ENCODE data around the gene PCCA.

DNA sequence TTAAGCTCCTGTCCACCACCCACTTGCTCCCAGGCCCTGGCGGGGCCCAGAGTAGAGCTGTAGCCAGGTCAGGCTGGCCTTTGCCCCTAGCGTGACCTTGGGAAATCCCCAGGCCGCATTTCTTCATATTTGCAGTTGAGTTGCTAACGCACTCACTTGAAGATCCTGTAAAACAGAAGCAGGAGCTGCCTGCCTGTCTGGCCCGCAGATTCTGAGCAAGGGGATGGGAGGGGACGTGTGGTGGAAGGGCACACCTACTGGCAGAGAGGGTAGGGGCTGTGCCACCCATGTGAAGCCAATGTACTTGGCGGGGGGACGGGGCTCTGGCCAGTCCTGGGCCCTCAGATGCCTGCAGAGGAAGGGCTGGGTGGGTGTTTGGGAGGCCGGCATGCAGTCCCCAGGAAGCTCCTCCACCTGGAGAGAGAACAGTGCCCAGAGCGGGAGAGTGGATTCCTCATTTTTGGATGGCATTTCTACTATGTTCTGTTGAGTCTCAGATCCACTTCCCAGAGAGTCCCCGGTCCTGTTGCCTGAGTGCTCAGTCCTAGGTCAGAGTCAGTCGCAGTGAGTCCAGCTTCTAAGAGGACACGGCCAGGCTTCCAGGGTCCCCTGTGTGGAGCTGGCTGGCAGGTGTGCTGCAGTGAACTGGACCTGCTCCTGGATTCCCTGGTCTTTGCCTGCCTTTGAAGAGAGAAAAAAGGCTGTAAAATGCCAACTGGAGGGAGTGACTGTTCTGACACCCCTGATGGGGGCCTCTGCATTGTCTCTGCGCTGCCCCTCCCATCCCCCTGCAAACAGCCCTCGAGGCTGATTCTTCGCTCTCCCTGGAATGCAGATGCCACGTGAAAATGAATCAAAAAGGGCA, 436.8 kb downstream of the PCCA start:
- TF ChIP-seq, protein P1, sequence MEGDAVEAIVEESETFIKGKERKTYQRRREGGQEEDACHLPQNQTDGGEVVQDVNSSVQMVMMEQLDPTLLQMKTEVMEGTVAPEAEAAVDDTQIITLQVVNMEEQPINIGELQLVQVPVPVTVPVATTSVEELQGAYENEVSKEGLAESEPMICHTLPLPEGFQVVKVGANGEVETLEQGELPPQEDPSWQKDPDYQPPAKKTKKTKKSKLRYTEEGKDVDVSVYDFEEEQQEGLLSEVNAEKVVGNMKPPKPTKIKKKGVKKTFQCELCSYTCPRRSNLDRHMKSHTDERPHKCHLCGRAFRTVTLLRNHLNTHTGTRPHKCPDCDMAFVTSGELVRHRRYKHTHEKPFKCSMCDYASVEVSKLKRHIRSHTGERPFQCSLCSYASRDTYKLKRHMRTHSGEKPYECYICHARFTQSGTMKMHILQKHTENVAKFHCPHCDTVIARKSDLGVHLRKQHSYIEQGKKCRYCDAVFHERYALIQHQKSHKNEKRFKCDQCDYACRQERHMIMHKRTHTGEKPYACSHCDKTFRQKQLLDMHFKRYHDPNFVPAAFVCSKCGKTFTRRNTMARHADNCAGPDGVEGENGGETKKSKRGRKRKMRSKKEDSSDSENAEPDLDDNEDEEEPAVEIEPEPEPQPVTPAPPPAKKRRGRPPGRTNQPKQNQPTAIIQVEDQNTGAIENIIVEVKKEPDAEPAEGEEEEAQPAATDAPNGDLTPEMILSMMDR (IDR thresholded peaks at IDR 0.05), result no peak
- no peak for TF ChIP-seq POLR2A (IDR thresholded peaks at IDR 0.05)
